Measurements from ENCODE around the gene NUP214.

DNA sequence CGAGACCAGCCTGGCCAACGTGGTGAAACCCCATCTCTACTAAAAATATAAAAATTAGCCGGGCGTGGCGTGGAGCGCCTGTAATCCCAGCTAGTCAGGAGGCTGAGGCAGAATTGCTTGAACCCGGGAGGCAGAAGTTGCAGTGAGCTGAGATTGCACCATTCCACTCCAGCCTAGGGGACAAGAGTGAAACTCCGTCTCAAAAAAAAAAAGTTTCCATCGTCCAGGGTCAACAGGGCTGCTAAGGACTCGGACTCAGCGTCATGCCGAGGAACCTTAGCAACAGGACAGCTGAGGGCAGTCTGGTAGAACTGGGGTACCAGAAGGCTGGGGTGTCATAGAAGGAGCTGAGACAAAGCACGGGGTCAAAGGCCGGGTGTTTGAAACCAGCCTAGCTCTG is 129.2 kb downstream of the NUP214 start:
- TF ChIP-seq POLR2A (IDR thresholded peaks at IDR 0.05) (no peak), POLR2AphosphoS5 (IDR thresholded peaks at IDR 0.05) (no peak)
- TF ChIP-seq, protein P1, sequence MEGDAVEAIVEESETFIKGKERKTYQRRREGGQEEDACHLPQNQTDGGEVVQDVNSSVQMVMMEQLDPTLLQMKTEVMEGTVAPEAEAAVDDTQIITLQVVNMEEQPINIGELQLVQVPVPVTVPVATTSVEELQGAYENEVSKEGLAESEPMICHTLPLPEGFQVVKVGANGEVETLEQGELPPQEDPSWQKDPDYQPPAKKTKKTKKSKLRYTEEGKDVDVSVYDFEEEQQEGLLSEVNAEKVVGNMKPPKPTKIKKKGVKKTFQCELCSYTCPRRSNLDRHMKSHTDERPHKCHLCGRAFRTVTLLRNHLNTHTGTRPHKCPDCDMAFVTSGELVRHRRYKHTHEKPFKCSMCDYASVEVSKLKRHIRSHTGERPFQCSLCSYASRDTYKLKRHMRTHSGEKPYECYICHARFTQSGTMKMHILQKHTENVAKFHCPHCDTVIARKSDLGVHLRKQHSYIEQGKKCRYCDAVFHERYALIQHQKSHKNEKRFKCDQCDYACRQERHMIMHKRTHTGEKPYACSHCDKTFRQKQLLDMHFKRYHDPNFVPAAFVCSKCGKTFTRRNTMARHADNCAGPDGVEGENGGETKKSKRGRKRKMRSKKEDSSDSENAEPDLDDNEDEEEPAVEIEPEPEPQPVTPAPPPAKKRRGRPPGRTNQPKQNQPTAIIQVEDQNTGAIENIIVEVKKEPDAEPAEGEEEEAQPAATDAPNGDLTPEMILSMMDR (IDR thresholded peaks at IDR 0.05): no peak

All from prostate gland (tissue), 2 donors.